ENCODE results near the gene FOXN3. TPM values are rescaled to one million over a fixed set of nuclear protein-coding genes. Genes with fewer than 3 reads are reported as not detected.

Gene FOXN3
- polyA plus RNA-seq, 1 donor from 2014 or later: 10.3 TPM

- H2AFZ ChIP-seq (ENCODE audit: low read depth, low read length): no peak overlapping the region
- H3K27ac ChIP-seq (ENCODE audit: low read length): no peak overlapping the region
- H3K9me3 ChIP-seq (ENCODE audit: low read length): no peaks in the 10 kb centered on the region
- no peaks in the 10 kb centered on the region for H3K9me2 ChIP-seq (ENCODE audit: insufficient read depth, low read length)
- no peaks in the 10 kb centered on the region for H3K79me2 ChIP-seq (replicated peaks; ENCODE audit: insufficient read depth, low read length)
- no peaks in the 10 kb centered on the region for H3F3A ChIP-seq (ENCODE audit: insufficient read depth, low read length, poor library complexity, severe bottlenecking)
- H4K20me1 ChIP-seq (ENCODE audit: insufficient read depth): no peaks in the 10 kb centered on the region
- no peaks in the 10 kb centered on the region for H3K27me3 ChIP-seq (ENCODE audit: insufficient read depth, low read depth, low read length)
- H3K4me2 ChIP-seq (ENCODE audit: low read length): no peak overlapping the region
- H3K9ac ChIP-seq (ENCODE audit: low read length): no peak overlapping the region
- TF ChIP-seq TAF1 (IDR thresholded peaks at IDR 0.05; ENCODE audit: low read depth) (no peak), EZH2 (IDR thresholded peaks at IDR 0.05; ENCODE audit: borderline replicate concordance, insufficient read depth, low read length, poor library complexity, severe bottlenecking) (no peak), EP300 (conservative IDR thresholded peaks at IDR 0.05; ENCODE audit: poor library complexity, severe bottlenecking) (no peak)
- TF ChIP-seq, protein P1, sequence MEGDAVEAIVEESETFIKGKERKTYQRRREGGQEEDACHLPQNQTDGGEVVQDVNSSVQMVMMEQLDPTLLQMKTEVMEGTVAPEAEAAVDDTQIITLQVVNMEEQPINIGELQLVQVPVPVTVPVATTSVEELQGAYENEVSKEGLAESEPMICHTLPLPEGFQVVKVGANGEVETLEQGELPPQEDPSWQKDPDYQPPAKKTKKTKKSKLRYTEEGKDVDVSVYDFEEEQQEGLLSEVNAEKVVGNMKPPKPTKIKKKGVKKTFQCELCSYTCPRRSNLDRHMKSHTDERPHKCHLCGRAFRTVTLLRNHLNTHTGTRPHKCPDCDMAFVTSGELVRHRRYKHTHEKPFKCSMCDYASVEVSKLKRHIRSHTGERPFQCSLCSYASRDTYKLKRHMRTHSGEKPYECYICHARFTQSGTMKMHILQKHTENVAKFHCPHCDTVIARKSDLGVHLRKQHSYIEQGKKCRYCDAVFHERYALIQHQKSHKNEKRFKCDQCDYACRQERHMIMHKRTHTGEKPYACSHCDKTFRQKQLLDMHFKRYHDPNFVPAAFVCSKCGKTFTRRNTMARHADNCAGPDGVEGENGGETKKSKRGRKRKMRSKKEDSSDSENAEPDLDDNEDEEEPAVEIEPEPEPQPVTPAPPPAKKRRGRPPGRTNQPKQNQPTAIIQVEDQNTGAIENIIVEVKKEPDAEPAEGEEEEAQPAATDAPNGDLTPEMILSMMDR (IDR thresholded peaks at IDR 0.05; ENCODE audit: poor library complexity, severe bottlenecking): no peak
- H3K4me3 ChIP-seq (ENCODE audit: low read length): no peak overlapping the region
- H3K36me3 ChIP-seq (ENCODE audit: insufficient read depth, low read length): no peaks in the 10 kb centered on the region
Measured at GRCh38 chr14:89331398-89331797, 85.6 kb downstream of the FOXN3 start.

- Histone ChIP-seq H3K4me3 (ENCODE audit: low read length) (no peak overlapping the region), H3K9ac (ENCODE audit: low read length) (no peak overlapping the region), H3K27me3 (ENCODE audit: insufficient read depth, low read depth, low read length) (no peaks in the 10 kb centered on the region), H4K20me1 (ENCODE audit: insufficient read depth) (no peaks in the 10 kb centered on the region), H3K9me3 (ENCODE audit: low read length) (no peaks in the 10 kb centered on the region), H3K4me2 (ENCODE audit: low read length) (no peak overlapping the region), H3F3A (ENCODE audit: insufficient read depth, low read length, poor library complexity, severe bottlenecking) (no peaks in the 10 kb centered on the region), H3K79me2 (replicated peaks; ENCODE audit: insufficient read depth, low read length) (no peaks in the 10 kb centered on the region), H3K36me3 (ENCODE audit: insufficient read depth, low read length) (no peaks in the 10 kb centered on the region), H3K9me2 (ENCODE audit: insufficient read depth, low read length) (no peaks in the 10 kb centered on the region), H2AFZ (ENCODE audit: low read depth, low read length) (no peak overlapping the region), H3K27ac (ENCODE audit: low read length) (no peak overlapping the region)
- TF ChIP-seq POLR2AphosphoS5 (IDR thresholded peaks at IDR 0.05): no peak
- TF ChIP-seq EP300 (conservative IDR thresholded peaks at IDR 0.05; ENCODE audit: poor library complexity, severe bottlenecking): no peak
- TF ChIP-seq, protein P1 (IDR thresholded peaks at IDR 0.05; ENCODE audit: poor library complexity, severe bottlenecking): no peak
- no peak for TF ChIP-seq REST (IDR thresholded peaks at IDR 0.05; ENCODE audit: borderline replicate concordance)
- TF ChIP-seq TAF1 (IDR thresholded peaks at IDR 0.05; ENCODE audit: low read depth): no peak
- TF ChIP-seq RAD21 (conservative IDR thresholded peaks at IDR 0.05): no peak
- TF ChIP-seq EZH2 (IDR thresholded peaks at IDR 0.05; ENCODE audit: borderline replicate concordance, insufficient read depth, low read length, poor library complexity, severe bottlenecking): no peak
- TF ChIP-seq MXI1 (conservative IDR thresholded peaks at IDR 0.05; ENCODE audit: poor library complexity, severe bottlenecking): no peak
- no peak for TF ChIP-seq SMC3 (conservative IDR thresholded peaks at IDR 0.05; ENCODE audit: poor library complexity)
Measured at GRCh38 chr14:89330236-89331002, 86.6 kb downstream of the FOXN3 start.

Data from neural cell (in vitro differentiated cells).